Amniotic epithelial cell (primary cell): Measurements from ENCODE around the gene PPDPF.
"Not testable (repeated sequence)": the region's sequence is repeated elsewhere in the genome, so short reads cannot be mapped to it uniquely, and the experiment has no call there.

Experiments
- DNase-seq: peaks from one replicate; pipeline ENCODE4 v3.0.0-alpha.2; 2010; ENCODE audit warnings: low read depth

The PPDPF gene

GRCh38 chr20:63551068-63551467, 30.5 kb downstream of the PPDPF start:
- no peak for DNase-seq

- no peak for DNase-seq
Observed at GRCh38 chr20:63552481-63553249, 32.1 kb downstream of the PPDPF start.

GRCh38 chr20:63553251-63553932, 32.8 kb downstream of the PPDPF start:
- peak; percentile 74 for DNase-seq

GRCh38 chr20:63553933-63554290, 33.3 kb downstream of the PPDPF start, which contains the start of gene FNDC11:
FNDC11 (plus strand) TSS chr20:63554159; CDS start chr20:63555664, 1,505 bp downstream.
- no peak for DNase-seq

GRCh38 chr20:63554361-63555278, 34.1 kb downstream of the PPDPF start:
- no peak for DNase-seq

- no peak for DNase-seq
Observed at GRCh38 chr20:63555661-63556381, 35.3 kb downstream of the PPDPF start.

GRCh38 chr20:63556873-63557478, 36.4 kb downstream of the PPDPF start:
- DNase-seq = no peak

- DNase-seq = no peak
Observed at GRCh38 chr20:63557481-63557891, 36.9 kb downstream of the PPDPF start.

- no peak for DNase-seq
Observed at GRCh38 chr20:63558804-63559484, 38.4 kb downstream of the PPDPF start.

GRCh38 chr20:63559485-63560332, 39.1 kb downstream of the PPDPF start:
- DNase-seq = not testable (repeated sequence)

GRCh38 chr20:63560333-63560805, 39.8 kb downstream of the PPDPF start:
- no peak for DNase-seq

GRCh38 chr20:63560856-63561609, 40.5 kb downstream of the PPDPF start:
- DNase-seq = no peak

- no peak for DNase-seq
Observed at GRCh38 chr20:63561624-63562396, 41.2 kb downstream of the PPDPF start.

GRCh38 chr20:63562461-63563224, 42.1 kb downstream of the PPDPF start:
- DNase-seq = no peak

- no peak for DNase-seq
Observed at GRCh38 chr20:63563225-63563935, 42.8 kb downstream of the PPDPF start.

GRCh38 chr20:63564036-63564810, 43.7 kb downstream of the PPDPF start:
- DNase-seq = no peak
